Stimulated activated effector memory CD8-positive, alpha-beta T cell treated with anti-CD3 and anti-CD28 coated beads, Interleukin-12 subunit alpha, Interleukin-12 subunit beta, amount 100 ng/mL, for 72 hours (primary cell): ENCODE measurements around the gene IFNG.

Experiments used
- ATAC-seq: fragments of 150-1000 bp; cut with Tn5 transposase; 2 replicates; pipeline ENCODE4 v1.10.0; 2021
- DNase-seq, 2 donors: peaks; one replicate each; pipeline ENCODE4 v3.0.0; 2021 to 2022; ENCODE audit warnings: low spot score in 2 of 2
- H3K27ac Mint-ChIP-seq: one replicate; pipeline ENCODE4 v1.8.0; 2022; ENCODE audit warnings: mild to moderate bottlenecking, mixed read lengths
- H3K36me3 Mint-ChIP-seq: one replicate; pipeline ENCODE4 v1.8.0; 2022; ENCODE audit warnings: mild to moderate bottlenecking, mixed read lengths
- H3K4me1 Mint-ChIP-seq: one replicate; pipeline ENCODE4 v1.8.0; 2022; ENCODE audit warnings: mixed read lengths
- H3K4me3 Mint-ChIP-seq: one replicate; pipeline ENCODE4 v1.8.0; 2022; ENCODE audit warnings: mild to moderate bottlenecking, mixed read lengths
- H3K9me3 Mint-ChIP-seq: one replicate; pipeline ENCODE4 v1.8.0; 2022; ENCODE audit warnings: mixed read lengths

IFNG gene

GRCh38 chr12:68111995-68112394 is 47.5 kb downstream of the IFNG start:
- no peaks in the 10 kb centered on the region for H3K36me3 Mint-ChIP-seq
- peaks cover 32% of the 10 kb centered on the region for H3K4me1 Mint-ChIP-seq
- no peak overlapping the region for H3K4me3 Mint-ChIP-seq
- no peak overlapping the region for H3K27ac Mint-ChIP-seq
- H3K9me3 Mint-ChIP-seq = no peaks in the 10 kb centered on the region
- ATAC-seq (no peak), DNase-seq (no peak)

- Mint-ChIP-seq H3K4me3 (no peak overlapping the region), H3K4me1 (peaks cover 14% of the 10 kb centered on the region), H3K27ac (no peak overlapping the region), H3K36me3 (no peaks in the 10 kb centered on the region), H3K9me3 (no peaks in the 10 kb centered on the region)
- DNase-seq = no peak
- ATAC-seq = no peak
Observed at GRCh38 chr12:68109444-68110217, 49.9 kb downstream of the IFNG start.

- Mint-ChIP-seq H3K4me3 (no peak overlapping the region), H3K36me3 (no peaks in the 10 kb centered on the region), H3K9me3 (no peaks in the 10 kb centered on the region), H3K4me1 (peaks cover 8% of the 10 kb centered on the region), H3K27ac (no peak overlapping the region)
- no peak for DNase-seq
- ATAC-seq = peak; percentile 75
Observed at GRCh38 chr12:68109001-68109400, 50.5 kb downstream of the IFNG start.

GRCh38 chr12:68106660-68107059 is 52.9 kb downstream of the IFNG start:
- no peaks in the 10 kb centered on the region for H3K4me1 Mint-ChIP-seq
- ATAC-seq (peak; percentile 65), DNase-seq (no peak)
- no peaks in the 10 kb centered on the region for H3K36me3 Mint-ChIP-seq
- H3K9me3 Mint-ChIP-seq = no peaks in the 10 kb centered on the region
- H3K27ac Mint-ChIP-seq = no peak overlapping the region
- H3K4me3 Mint-ChIP-seq = no peak overlapping the region

GRCh38 chr12:68106160-68106559 is 53.4 kb downstream of the IFNG start:
- Mint-ChIP-seq H3K36me3 (no peaks in the 10 kb centered on the region), H3K4me3 (no peak overlapping the region), H3K27ac (no peak overlapping the region), H3K9me3 (no peaks in the 10 kb centered on the region), H3K4me1 (no peaks in the 10 kb centered on the region)
- ATAC-seq = peak; percentile 55
- no peak for DNase-seq
